GF-D8 (cell line): Measurements from ENCODE around the gene SLC30A7.
A peak's percentile ranks its signal among the peaks of the same experiment; 100 is the strongest.

Experiments used
- DNase-seq: peaks from one replicate; lab custom pipeline; 2025; lab: John Stamatoyannopoulos, UW

The SLC30A7 gene

DNA sequence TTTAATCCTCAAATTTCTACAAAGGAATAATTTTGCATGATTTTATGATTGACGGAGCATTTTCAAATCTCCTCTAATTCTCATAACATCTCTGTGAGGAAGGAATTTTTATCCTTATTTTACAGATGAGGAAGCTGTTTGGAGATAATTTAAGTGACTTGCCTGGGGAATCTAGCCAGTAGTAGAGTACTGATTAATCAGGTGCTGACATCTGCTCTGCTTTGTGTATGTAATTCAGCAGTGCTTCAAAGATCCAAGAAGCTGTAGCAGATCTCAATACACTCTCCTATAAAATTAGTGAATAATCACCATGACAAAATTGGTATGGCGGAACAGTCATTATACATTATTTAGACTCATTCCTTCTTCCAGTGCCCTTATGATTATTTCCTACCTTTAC lies 83.7 kb downstream of the SLC30A7 start:
- no peak for DNase-seq

DNA sequence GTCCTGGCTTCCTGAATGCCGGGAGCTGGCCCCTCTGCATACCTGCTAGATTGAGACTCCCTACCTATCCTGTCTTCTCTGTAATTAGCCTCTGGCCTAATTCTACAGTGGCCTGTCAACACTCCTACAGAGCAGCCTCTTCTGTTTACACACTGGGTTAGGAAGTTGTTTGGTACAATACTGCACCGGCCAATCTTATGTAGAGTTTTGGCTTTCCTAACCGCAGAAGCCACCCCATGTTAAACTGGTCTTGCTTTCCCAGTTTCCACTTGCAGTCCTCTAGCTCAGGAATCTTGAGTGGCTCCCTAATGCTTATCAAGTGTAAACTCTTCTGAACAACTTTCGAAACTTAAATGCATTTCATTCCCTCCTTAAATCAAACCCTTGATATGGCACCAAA lies 86.9 kb downstream of the SLC30A7 start:
- DNase-seq: no peak

DNA sequence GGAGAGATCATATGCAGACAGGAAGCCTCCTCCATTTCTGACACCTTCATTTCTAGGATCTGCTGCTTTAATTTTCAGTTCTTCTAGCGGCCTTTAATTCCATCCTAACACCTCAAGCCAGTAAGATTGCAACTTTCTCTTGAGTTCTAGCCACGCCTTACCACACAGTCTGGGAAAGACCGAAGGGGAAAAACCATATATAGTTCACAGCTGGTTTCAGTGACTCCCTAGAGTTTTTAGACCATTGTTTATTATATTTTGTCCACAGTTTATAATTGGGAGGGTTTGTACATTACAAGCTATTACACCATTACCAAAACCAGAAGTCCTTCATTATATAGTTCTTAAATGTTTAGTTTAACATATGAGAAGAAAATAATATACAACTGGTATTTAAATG lies 92.2 kb downstream of the SLC30A7 start:
- DNase-seq: no peak

DNA sequence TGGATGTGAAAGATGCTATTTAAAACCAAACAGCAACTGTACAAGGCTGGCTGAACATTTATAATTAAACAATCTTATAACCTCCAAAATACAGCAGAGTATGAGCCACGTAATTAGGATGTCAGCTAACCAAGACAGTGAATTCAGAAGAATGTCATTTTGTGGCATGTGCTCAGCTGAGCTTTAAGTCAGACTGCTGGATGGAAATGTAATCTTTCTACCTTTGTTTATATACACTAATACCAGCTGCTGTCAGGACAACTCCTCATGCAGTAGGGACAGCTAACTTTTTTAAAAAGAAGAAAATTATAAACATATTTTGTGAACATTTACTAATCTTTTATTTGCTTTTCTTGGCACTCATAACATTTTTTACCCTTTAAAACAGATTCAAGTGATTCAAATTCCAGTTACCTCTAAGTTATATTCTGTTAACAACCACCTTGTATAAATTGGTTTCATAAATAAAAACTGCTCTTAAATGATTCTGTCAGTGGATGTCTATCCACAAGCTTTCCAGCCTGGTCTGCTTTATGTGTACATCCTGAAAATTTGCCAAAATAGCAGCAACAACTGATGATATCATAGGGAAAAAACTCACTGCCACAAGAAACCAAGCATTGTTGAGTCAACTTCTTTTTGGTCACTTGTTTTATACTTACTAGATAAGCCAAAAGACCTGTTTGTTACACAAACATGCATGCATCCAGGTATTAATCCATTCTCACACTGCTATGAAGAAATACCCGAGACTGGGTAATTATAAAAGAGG lies 93.6 kb downstream of the SLC30A7 start:
- DNase-seq: no peak

DNA sequence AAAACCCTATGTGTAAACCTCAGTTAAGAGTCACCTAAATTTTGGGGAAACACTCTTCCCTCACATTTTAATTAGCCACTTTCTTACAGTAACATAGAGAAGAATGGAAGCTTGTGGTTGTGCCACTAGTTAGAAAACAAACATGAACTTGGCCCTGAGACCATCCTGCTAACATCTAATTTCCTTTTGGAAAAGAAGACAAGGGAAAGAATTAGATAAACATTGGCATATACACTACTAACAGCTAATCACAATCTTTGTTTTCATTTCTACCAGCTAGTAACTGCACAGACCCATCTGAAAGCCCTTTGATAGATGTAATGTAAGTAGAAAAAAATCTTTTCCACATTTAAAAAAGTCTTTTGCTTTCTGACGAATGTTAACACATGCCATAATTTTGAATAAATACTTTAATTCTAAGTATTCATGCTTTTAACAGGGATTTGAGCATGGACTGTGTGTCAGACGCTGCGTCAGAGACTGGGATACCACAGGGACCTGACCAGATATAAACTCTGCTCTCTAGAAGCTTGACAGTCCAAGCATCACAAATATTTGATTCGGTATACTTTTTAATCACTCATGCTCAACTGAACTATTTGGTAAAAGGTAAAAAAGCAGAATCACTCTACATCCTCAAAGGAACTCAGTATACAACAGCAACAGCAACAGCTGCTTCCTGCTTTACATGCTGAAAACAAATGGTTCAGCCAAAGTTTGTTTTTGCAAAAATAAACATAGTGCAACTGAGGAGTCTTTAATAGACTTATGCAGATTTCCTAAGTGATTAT lies 99.5 kb downstream of the SLC30A7 start:
- DNase-seq: no peak

DNA sequence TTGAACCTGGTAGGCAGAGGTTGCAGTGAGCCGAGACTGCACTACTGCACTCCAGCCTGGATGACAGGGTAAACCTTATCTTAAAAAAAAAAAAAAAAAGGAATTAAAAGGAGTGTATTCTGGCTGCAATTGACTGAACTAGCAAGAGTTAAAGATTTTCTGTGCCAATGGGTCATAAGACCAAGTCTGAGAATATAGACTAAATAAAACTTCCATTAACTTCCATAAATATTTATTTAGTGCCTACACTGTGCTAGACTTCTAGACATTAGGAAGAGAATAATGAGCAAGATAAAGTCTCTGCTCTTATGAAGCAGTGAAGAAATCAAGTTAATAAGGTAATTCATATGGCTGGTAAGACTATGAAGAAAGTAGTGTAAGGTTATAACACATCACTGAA lies 102.5 kb downstream of the SLC30A7 start:
- no peak for DNase-seq

DNA sequence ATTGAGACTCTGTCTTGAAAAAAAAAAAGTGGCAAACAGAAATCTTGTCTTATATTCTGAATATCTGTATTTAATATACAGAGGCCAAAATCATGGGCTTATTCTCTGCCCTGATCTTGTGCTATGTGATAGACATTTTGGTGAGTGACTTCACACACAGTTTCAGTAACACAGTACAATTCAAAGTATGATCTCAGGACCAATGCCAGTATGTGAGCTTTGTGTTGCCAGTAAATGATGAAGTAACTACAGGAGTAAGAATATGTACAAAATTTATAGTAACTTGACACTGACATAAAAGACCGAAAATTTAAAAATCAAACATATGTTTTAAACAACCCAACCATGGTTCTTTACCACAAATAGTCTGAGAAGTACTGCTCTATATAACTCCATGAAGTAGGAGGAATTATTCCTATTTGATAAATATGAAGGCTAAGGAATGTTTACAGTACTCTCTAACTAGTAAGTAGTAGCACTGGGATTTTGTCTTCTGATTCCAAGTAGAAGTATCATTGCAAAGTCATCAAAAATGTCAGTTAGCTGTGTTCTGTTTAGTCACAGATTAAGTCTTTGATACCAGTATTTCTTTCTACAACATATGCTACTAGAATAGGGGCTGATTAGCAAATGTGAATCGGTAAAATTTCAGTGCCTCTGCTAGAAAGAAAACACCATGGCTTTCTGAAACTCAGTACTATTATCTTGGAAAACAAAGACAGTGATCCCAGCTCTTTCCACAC lies 104.4 kb downstream of the SLC30A7 start:
- no peak for DNase-seq

DNA sequence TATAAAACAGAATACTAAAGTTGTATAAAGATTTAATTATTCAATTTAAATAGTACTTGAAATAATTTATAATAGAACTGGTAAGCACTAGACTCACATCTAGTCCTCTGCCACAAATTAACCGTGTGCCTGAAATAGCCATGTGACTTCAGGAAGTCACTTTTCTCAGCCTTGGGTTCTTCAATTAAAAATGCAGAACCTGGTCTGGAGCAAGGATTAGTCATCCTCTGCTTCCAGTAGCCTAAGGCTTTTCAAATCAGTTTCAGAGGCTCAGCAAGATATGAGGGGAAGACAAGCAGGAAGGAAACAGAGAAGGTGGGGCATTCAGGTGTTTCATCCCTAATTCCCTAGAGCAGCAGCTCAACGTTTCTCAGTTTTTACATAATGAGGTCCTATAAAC lies 106.7 kb downstream of the SLC30A7 start:
- DNase-seq: peak; percentile 65

DNA sequence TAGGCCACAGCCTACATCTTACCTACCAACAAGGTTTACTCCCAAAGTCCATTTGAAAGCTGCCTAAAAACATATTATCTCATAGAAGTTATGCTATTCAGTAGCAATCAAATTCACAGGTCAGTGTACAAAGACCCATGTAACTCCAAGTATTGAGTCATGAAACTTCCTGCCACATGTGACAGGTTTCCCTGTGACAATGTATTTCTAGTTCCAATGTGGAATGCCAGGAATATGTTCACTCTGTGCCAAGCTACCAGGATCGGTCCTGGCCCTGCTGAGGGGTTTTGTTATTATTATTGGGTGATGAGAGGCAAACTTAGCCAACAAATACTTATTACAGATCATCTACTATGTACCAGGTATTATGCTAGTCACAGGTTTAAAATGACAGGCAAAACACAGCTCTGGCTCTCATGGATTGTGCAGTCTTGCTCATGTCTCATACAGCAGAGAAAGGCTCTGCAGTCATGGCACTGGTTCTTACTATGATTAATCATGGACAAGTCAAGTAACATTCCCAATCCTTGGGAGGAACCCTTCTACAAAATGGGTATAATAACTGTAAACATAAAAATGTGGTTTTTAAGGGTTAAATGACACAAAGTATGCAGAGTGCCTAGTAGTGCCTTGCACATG lies 107.2 kb downstream of the SLC30A7 start:
- DNase-seq: no peak

DNA sequence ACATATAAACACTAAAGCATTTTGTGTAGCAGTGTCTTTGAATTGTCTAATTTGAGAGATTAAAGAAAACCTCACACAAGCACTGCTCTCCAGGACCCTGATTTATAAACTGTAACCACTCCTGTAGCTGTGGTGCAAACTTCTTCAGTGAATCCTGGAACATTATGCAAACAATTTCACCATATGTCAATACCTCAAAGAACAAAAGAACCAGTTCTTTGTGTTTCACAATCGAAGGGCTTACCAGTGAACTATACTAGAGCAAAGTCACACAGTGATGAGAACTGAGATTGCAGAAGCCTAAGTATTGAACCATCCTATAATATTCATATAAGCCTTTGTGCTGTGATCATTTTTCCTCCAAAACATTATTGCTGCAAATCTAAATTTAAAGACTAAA lies 108.2 kb downstream of the SLC30A7 start:
- peak; percentile 83 for DNase-seq

DNA sequence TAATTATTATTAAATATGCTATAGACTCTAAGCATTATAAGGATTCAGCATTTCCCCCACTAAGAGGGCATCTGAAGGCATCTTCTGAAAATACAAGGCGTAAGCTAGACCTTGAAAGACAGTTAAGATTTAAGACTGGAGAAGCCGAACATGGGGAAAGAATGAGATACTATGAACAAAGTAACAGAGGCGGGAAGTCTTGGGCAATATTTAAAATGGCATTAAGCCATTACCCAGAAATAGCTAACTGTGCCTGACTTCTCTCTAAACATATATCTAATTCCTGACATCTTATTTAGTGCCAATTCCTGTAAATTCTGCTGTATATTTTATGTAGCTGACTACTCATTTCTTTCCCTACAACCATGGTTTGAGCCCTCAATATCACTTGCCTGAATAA lies 108.8 kb downstream of the SLC30A7 start:
- peak; percentile 32 for DNase-seq

DNA sequence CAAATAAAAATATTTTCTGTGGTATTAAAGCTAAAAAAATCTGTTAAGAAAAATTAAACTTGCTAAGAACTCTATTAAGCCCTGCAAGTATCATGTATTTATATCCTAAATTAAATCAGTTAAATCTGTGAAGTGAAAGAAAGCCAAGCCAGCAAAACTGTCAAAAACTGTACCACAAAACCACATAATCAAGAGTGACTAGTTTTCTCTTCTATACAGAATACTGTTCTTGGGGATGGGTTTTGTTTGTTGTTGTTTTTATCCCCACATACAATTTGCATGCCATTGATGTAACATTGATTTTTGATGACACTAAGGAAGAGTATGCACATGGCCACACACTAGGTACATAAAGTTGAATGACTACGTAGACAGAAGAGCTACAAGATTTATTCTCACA lies 109.3 kb downstream of the SLC30A7 start:
- no peak for DNase-seq

DNA sequence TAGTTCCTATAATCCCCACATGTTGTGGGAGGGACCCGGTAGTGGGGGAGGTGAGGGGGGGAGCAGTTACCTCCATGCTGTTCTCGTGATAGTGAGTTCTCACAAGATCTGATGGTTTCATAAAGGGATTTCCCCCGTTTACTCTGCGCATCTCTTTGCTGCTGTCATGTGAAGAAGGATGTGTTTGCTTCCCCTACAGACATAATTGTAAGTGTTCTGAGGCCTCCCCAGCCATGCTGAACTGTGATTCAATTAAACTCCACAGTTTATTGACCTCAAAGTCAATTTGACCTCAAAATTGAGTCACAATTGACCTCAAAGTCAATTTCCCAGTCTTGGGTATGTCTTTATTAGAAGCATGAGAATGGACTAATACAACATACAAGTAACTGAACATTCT lies 110.0 kb downstream of the SLC30A7 start:
- no peak for DNase-seq

DNA sequence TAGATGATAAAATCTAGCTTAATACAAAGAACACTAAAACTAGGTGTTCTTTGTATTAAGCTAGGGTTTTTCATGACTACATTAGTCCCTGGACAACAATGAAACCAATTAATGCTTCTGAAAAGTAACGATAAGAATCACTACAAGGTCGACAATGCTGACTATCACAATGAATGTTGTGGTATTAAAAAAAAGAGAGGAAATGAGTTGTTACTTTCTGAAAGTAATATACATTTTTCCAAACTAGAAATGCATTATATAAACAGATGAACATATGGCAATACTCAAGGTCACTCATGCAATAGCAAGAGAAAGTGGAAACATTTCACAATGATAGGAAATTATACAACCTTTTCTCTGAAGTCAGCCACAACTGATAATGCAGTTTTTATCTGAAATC lies 110.7 kb downstream of the SLC30A7 start:
- DNase-seq: peak; percentile 78

DNA sequence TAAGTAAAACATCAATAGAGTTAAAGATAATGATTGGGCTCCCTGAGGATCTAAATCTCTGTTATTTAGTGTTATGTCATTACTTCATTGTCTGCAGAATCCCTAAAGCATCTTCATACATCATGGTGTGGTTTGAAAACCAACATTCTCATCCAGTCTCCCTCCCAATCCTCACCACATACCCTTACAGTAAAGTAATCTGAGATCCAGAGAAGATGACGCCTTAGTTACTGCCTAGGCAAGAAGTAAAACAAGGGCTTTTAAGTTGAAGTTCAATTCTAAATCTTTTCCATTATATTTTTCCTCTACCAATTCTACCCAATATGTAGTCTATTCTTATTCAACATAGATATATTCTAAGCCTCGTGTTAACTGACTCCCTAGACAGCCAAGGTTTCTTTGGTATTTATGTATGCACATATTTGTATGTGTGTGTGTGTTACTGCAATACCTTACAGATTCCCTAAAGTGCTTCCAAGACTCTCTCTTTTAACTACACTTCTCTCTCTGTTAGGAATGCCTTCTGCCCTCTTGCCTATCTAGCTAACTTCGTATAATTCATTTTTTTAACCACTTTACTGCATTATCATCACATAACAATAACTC lies 112.4 kb downstream of the SLC30A7 start:
- no peak for DNase-seq

DNA sequence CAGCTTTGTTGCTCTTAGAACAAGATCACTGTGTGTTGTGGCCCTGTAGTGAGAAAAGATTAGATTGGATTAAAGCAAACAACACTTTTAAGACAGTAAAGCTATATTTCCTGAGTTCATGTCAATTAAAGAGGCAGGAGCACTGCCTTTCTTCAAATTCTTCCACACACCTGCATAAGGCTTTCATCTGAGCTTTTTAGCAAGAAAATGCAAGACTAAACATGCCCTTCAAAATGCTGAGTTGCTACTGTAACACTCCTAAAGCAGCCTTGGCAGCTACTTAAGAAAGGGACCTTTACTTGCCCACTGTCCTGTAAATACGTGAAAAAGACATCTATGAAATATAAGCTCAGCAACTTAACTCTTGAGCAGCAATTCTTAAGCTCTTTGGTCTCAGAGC lies 117.9 kb downstream of the SLC30A7 start:
- DNase-seq: no peak

DNA sequence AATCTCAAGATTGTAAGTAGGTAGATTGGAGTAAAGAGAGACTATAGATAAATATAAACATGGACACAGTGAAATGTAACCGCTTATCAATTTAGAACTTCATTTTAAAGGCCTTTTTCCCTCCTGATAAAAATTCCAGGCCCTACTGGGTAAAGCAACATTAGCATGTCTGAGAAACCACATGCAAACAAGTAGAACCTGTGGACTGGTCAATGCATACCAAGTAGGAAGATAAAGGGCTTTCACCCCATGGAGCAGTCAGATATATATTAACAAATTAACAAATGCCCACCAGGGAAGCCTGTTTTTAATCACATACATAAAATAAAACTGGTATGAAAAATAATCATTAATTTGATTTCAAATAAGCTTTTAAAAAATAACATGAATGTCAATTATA lies 121.6 kb downstream of the SLC30A7 start:
- no peak for DNase-seq

DNA sequence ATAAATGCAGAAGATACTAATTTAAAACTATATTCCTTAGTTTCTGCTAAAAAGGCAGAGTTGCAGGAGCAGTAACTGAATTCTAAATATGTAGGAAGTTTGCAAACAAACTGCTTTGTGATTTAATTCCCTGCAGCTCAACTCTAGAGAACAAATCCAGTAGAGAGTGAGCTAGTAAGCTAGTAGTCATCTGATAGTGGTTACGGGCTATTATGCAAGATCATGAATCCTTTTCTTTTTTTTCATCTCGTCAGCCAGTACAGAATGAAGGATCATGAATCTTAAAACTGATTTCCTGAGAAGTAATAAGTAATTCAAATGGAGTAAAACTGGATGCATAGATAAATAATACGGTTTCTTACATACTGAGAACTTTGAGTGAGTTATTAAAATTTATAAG lies 126.4 kb downstream of the SLC30A7 start:
- no peak for DNase-seq

DNA sequence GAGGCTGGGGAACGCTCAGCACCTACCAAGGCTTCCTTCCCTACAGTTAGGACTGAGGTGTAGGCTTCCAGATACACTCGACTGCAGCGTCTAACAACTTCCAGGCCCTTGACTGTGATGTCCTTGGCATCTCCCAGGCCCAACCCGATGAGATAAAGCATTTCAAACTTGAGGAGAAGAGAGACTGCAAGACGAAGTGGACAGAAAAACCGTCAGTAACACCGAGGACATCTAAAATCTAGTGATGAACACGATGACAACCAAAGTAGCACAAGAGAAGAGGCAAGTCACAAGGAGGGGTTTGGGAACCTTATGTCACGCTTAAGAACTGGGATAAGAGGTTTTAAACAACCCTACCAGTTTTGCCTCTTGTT lies 129.4 kb downstream of the SLC30A7 start:
- no peak for DNase-seq

DNA sequence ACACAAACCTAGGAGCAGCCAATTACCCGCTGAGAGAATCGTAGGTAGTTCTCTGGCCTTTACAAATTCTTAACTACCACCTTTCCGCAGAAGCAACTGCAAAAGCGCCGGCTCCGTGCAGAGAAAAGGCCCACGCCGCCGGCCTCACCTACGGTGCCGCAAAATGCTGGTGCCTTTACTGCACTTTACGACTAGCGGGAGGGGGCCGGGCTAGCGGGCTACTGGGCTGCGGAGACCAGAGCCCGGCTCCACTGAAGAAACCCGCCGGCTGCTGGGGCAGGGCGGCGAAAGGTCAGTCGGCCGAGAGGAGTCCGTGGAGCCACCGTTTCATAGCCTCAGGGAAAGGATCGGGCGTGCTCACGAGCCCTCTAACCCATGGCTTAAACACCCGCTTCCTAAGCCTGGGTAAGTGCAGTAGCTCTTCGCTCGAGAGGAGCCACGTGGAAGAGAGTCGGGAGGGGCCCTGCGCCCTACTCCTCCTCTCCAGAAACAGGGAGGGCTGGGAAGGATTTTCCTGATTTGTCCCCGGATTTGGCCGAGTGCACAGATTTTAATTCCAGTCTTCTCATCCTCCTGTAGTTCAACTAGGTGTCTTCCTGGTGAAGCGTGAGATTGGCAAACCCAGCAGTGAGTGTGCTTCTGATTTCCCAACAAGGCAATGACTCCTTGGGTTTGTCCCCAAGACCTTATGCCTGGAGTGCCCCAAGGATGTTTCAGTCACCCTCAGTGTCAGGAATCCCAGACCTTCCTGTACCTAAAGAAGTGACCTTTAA lies 130.0 kb downstream of the SLC30A7 start, which contains the start of gene DPH5:
Gene DPH5 (minus strand): TSS at position 128 of the 773 bp plus-strand sequence. CDS start 341 bp downstream, outside the sequence.
- DNase-seq: peak; percentile 56

DNA sequence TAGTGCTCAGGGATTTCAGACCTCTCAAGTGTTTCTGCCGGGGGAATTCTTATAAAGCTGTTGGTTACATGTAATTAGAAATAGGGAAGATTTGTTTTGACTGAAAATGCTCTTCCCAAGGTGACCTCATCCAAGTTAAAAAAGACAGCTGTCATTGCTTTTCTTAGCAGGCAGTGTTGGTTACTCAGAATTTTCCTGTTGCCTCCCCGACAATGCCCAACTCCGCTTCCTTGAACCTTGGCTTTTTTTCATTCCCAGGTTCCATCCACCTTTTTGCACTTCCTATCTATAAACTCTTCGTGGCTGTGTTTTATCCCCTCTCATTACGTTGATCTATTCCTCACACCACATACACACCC lies 130.5 kb downstream of the SLC30A7 start:
- DNase-seq: no peak
